ENCODE data around the gene TCEA3.

TCEA3 gene

GRCh38 chr1:23368562-23369334 lies 55.8 kb downstream of the TCEA3 start:
- no CpG with 5 or more reads among the region's 61 CpGs for WGBS (ENCODE audit: insufficient coverage, insufficient read length)
- Histone ChIP-seq H3K4me3 (ENCODE audit: low read length) (peak overlapping the region; percentile 65; the same call in 1 of the 2 replicates), H3K27ac (ENCODE audit: low read length) (no peak overlapping the region), H3K4me1 (ENCODE audit: control insufficient read depth, insufficient read depth, low read length) (peaks cover 7% of the 10 kb centered on the region; the same call in 1 of the 2 replicates), H3K36me3 (ENCODE audit: control insufficient read depth, insufficient read depth, low read length) (no peaks in the 10 kb centered on the region), H3K9me3 (ENCODE audit: control insufficient read depth, insufficient read depth, low read length) (no peaks in the 10 kb centered on the region), H3K27me3 (ENCODE audit: control insufficient read depth, insufficient read depth, low read length) (peaks cover 51% of the 10 kb centered on the region)
- peak; percentile 75 for DNase-seq (ENCODE audit: low read depth, low spot score)

GRCh38 chr1:23367791-23368561 lies 56.6 kb downstream of the TCEA3 start:
- Histone ChIP-seq H3K27ac (ENCODE audit: low read length) (no peak overlapping the region), H3K27me3 (ENCODE audit: control insufficient read depth, insufficient read depth, low read length) (peaks cover 47% of the 10 kb centered on the region)
- WGBS (ENCODE audit: insufficient coverage, insufficient read length): no CpG with 5 or more reads among the region's 41 CpGs

DNA sequence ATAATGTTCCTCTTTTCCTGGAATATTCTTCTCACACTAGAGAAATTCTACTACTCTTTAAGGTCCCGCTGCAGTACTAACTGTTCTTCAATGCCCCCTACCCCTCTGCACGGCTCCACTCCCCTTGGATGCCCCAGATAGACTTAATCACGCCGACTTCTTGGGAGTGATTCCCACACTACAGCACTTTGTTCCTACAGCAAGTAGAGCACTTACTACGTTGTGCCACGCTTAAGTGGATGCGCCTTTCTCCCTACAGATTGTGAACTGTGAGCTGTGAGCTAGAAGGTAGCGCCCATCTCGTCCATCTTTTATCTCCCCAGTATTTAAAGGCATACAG lies 57.1 kb downstream of the TCEA3 start:
- DNase-seq (ENCODE audit: low read depth, low spot score): no peak
- H3K9me3 ChIP-seq (ENCODE audit: control insufficient read depth, insufficient read depth, low read length): peaks cover 5% of the 10 kb centered on the region
- H3K27me3 ChIP-seq (ENCODE audit: control insufficient read depth, insufficient read depth, low read length): peaks cover 43% of the 10 kb centered on the region
- H3K4me1 ChIP-seq (ENCODE audit: control insufficient read depth, insufficient read depth, low read length): peaks cover 7% of the 10 kb centered on the region; the same call in 1 of the 2 replicates
- H3K27ac ChIP-seq (ENCODE audit: low read length): no peak overlapping the region
- no CpG with 5 or more reads among the region's 9 CpGs for WGBS (ENCODE audit: insufficient coverage, insufficient read length)
- H3K36me3 ChIP-seq (ENCODE audit: control insufficient read depth, insufficient read depth, low read length): no peaks in the 10 kb centered on the region
- no peak overlapping the region; the same call in 1 of the 2 replicates for H3K4me3 ChIP-seq (ENCODE audit: low read length)

More at GRCh38 chr1:23367791-23368561, 56.6 kb downstream of the TCEA3 start:
- peak overlapping the region; percentile 65 for H3K4me3 ChIP-seq (ENCODE audit: low read length)
- no peaks in the 10 kb centered on the region for H3K36me3 ChIP-seq (ENCODE audit: control insufficient read depth, insufficient read depth, low read length)
- H3K4me1 ChIP-seq (ENCODE audit: control insufficient read depth, insufficient read depth, low read length): peaks cover 7% of the 10 kb centered on the region; the same call in 1 of the 2 replicates
- peak; percentile 98 for DNase-seq (ENCODE audit: low read depth, low spot score)
- peaks cover under 1% of the 10 kb centered on the region for H3K9me3 ChIP-seq (ENCODE audit: control insufficient read depth, insufficient read depth, low read length)

- no peak overlapping the region for H3K4me3 ChIP-seq (ENCODE audit: low read length)
- H3K4me1 ChIP-seq (ENCODE audit: control insufficient read depth, insufficient read depth, low read length): 0 out of 2 replicates have a peak, but pooled peaks cover 3% of the 10 kb centered on the region
- peaks cover 12% of the 10 kb centered on the region for H3K9me3 ChIP-seq (ENCODE audit: control insufficient read depth, insufficient read depth, low read length)
- H3K27ac ChIP-seq (ENCODE audit: low read length): no peak overlapping the region
- H3K36me3 ChIP-seq (ENCODE audit: control insufficient read depth, insufficient read depth, low read length): 0 out of 2 replicates have a peak, but pooled peaks cover 3% of the 10 kb centered on the region
- peaks cover 36% of the 10 kb centered on the region for H3K27me3 ChIP-seq (ENCODE audit: control insufficient read depth, insufficient read depth, low read length)
- WGBS (ENCODE audit: insufficient coverage, insufficient read length): no CpG with 5 or more reads among the region's 5 CpGs
- no peak for DNase-seq (ENCODE audit: low read depth, low spot score)
These were observed 58.0 kb downstream of the TCEA3 start for GRCh38 chr1:23366598-23366997.

- H3K27ac ChIP-seq (ENCODE audit: low read length): no peak overlapping the region
- peaks cover 17% of the 10 kb centered on the region for H3K9me3 ChIP-seq (ENCODE audit: control insufficient read depth, insufficient read depth, low read length)
- no peak for DNase-seq (ENCODE audit: low read depth, low spot score)
- WGBS (ENCODE audit: insufficient coverage, insufficient read length): no CpG with 5 or more reads among the region's 2 CpGs
- no peak overlapping the region for H3K4me3 ChIP-seq (ENCODE audit: low read length)
- 0 out of 2 replicates have a peak, but pooled peaks cover 3% of the 10 kb centered on the region for H3K36me3 ChIP-seq (ENCODE audit: control insufficient read depth, insufficient read depth, low read length)
- peaks cover 37% of the 10 kb centered on the region for H3K27me3 ChIP-seq (ENCODE audit: control insufficient read depth, insufficient read depth, low read length)
- H3K4me1 ChIP-seq (ENCODE audit: control insufficient read depth, insufficient read depth, low read length): 0 out of 2 replicates have a peak, but pooled peaks cover under 1% of the 10 kb centered on the region
These were observed 58.4 kb downstream of the TCEA3 start for GRCh38 chr1:23366146-23366545.

- no CpG with 5 or more reads among the region's 13 CpGs for WGBS (ENCODE audit: insufficient coverage, insufficient read length)
- Histone ChIP-seq H3K4me1 (ENCODE audit: control insufficient read depth, insufficient read depth, low read length) (no peaks in the 10 kb centered on the region), H3K9me3 (ENCODE audit: control insufficient read depth, insufficient read depth, low read length) (peaks cover 26% of the 10 kb centered on the region), H3K27me3 (ENCODE audit: control insufficient read depth, insufficient read depth, low read length) (peaks cover 43% of the 10 kb centered on the region), H3K4me3 (ENCODE audit: low read length) (no peak overlapping the region), H3K36me3 (ENCODE audit: control insufficient read depth, insufficient read depth, low read length) (0 out of 2 replicates have a peak, but pooled peaks cover 3% of the 10 kb centered on the region), H3K27ac (ENCODE audit: low read length) (no peak overlapping the region)
- DNase-seq (ENCODE audit: low read depth, low spot score): no peak
These were observed 62.3 kb downstream of the TCEA3 start for GRCh38 chr1:23362218-23362713.

- no peaks in the 10 kb centered on the region for H3K4me1 ChIP-seq (ENCODE audit: control insufficient read depth, insufficient read depth, low read length)
- 0 out of 2 replicates have a peak, but pooled peaks cover 3% of the 10 kb centered on the region for H3K36me3 ChIP-seq (ENCODE audit: control insufficient read depth, insufficient read depth, low read length)
- no peak for DNase-seq (ENCODE audit: low read depth, low spot score)
- no peak overlapping the region for H3K27ac ChIP-seq (ENCODE audit: low read length)
- H3K27me3 ChIP-seq (ENCODE audit: control insufficient read depth, insufficient read depth, low read length): peaks cover 66% of the 10 kb centered on the region
- WGBS (ENCODE audit: insufficient coverage, insufficient read length): no CpG with 5 or more reads among the region's 3 CpGs
- H3K9me3 ChIP-seq (ENCODE audit: control insufficient read depth, insufficient read depth, low read length): peaks cover 26% of the 10 kb centered on the region
- no peak overlapping the region for H3K4me3 ChIP-seq (ENCODE audit: low read length)
These were observed 66.2 kb downstream of the TCEA3 start for GRCh38 chr1:23358310-23358875.

- no peaks in the 10 kb centered on the region for H3K4me1 ChIP-seq (ENCODE audit: control insufficient read depth, insufficient read depth, low read length)
- WGBS (ENCODE audit: insufficient coverage, insufficient read length): no CpG with 5 or more reads among the region's 3 CpGs
- H3K27me3 ChIP-seq (ENCODE audit: control insufficient read depth, insufficient read depth, low read length): peaks cover 70% of the 10 kb centered on the region
- H3K9me3 ChIP-seq (ENCODE audit: control insufficient read depth, insufficient read depth, low read length): peaks cover 20% of the 10 kb centered on the region
- DNase-seq (ENCODE audit: low read depth, low spot score): peak; percentile 57
- no peak overlapping the region for H3K27ac ChIP-seq (ENCODE audit: low read length)
- 0 out of 2 replicates have a peak, but pooled peaks cover 3% of the 10 kb centered on the region for H3K36me3 ChIP-seq (ENCODE audit: control insufficient read depth, insufficient read depth, low read length)
- no peak overlapping the region for H3K4me3 ChIP-seq (ENCODE audit: low read length)
These were observed 67.2 kb downstream of the TCEA3 start for GRCh38 chr1:23357138-23357908.

GRCh38 chr1:23356471-23357137 lies 67.9 kb downstream of the TCEA3 start:
- DNase-seq (ENCODE audit: low read depth, low spot score): no peak
- Histone ChIP-seq H3K36me3 (ENCODE audit: control insufficient read depth, insufficient read depth, low read length) (no peaks in the 10 kb centered on the region), H3K27ac (ENCODE audit: low read length) (no peak overlapping the region), H3K4me1 (ENCODE audit: control insufficient read depth, insufficient read depth, low read length) (no peaks in the 10 kb centered on the region), H3K4me3 (ENCODE audit: low read length) (no peak overlapping the region), H3K27me3 (ENCODE audit: control insufficient read depth, insufficient read depth, low read length) (peaks cover 76% of the 10 kb centered on the region), H3K9me3 (ENCODE audit: control insufficient read depth, insufficient read depth, low read length) (peaks cover 14% of the 10 kb centered on the region)
- WGBS (ENCODE audit: insufficient coverage, insufficient read length): no CpG with 5 or more reads among the region's 8 CpGs

Data from iPS DF 6.9 (cell line).